Bronchial smooth muscle cell (primary cell): ENCODE data around the gene MGAT5. TPM values are rescaled to one million over a fixed set of nuclear protein-coding genes. Genes with fewer than 3 reads are reported as not detected.

ENCODE experiments used
- total RNA-seq: library from RNA; depleted of rRNA; stranded (reverse); fragments of >200 nt; gene quantifications from 2 replicates; pipeline ENCODE4 v1.2.1, GENCODE V29; 2014

MGAT5 gene, protein sequence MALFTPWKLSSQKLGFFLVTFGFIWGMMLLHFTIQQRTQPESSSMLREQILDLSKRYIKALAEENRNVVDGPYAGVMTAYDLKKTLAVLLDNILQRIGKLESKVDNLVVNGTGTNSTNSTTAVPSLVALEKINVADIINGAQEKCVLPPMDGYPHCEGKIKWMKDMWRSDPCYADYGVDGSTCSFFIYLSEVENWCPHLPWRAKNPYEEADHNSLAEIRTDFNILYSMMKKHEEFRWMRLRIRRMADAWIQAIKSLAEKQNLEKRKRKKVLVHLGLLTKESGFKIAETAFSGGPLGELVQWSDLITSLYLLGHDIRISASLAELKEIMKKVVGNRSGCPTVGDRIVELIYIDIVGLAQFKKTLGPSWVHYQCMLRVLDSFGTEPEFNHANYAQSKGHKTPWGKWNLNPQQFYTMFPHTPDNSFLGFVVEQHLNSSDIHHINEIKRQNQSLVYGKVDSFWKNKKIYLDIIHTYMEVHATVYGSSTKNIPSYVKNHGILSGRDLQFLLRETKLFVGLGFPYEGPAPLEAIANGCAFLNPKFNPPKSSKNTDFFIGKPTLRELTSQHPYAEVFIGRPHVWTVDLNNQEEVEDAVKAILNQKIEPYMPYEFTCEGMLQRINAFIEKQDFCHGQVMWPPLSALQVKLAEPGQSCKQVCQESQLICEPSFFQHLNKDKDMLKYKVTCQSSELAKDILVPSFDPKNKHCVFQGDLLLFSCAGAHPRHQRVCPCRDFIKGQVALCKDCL
- total RNA-seq = 27.6 and 29.4 TPM in 2 replicates

DNA sequence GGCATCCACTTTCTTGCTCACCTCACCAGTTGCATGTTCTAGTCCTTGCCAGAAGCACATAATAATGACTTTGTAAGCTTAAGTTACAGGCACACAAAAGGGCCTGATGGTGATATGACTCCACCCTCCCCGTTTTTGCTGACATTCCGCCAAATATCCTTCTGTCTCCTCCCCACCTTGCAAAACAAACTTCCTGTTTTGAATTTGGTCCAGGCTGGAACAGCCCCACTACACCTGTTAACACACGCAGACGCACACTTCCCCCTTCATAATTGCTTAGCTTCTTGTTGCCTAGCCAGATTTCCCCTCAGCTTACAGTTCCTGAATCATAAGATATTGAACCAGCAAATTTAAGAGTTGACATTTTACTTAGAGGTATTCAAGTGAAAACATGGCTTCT lies at the start of gene MGAT5:
TSS of gene MGAT5 (plus strand) at position 269 of the 400 bp plus-strand sequence. CDS start 332 bp downstream, outside the sequence.

